ENCODE results near the gene MAST4.
A peak's percentile ranks its signal among the peaks of the same experiment; 100 is the strongest.

The MAST4 gene

GRCh38 chr5:67000794-67001475 is 404.7 kb downstream of the MAST4 start:
- Histone ChIP-seq H3K4me3 (replicated peaks; ENCODE audit: low read depth, low read length) (no peak overlapping the region), H3K27me3 (replicated peaks; ENCODE audit: control insufficient read depth, insufficient read depth, low read length) (peaks cover 2% of the 10 kb centered on the region; the same call in 1 of the 2 replicates), H3K36me3 (ENCODE audit: control insufficient read depth, insufficient read depth, low read length) (no peaks in the 10 kb centered on the region)
- TF ChIP-seq, protein P1, sequence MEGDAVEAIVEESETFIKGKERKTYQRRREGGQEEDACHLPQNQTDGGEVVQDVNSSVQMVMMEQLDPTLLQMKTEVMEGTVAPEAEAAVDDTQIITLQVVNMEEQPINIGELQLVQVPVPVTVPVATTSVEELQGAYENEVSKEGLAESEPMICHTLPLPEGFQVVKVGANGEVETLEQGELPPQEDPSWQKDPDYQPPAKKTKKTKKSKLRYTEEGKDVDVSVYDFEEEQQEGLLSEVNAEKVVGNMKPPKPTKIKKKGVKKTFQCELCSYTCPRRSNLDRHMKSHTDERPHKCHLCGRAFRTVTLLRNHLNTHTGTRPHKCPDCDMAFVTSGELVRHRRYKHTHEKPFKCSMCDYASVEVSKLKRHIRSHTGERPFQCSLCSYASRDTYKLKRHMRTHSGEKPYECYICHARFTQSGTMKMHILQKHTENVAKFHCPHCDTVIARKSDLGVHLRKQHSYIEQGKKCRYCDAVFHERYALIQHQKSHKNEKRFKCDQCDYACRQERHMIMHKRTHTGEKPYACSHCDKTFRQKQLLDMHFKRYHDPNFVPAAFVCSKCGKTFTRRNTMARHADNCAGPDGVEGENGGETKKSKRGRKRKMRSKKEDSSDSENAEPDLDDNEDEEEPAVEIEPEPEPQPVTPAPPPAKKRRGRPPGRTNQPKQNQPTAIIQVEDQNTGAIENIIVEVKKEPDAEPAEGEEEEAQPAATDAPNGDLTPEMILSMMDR (IDR thresholded peaks at IDR 0.05; ENCODE audit: insufficient read depth, low read length, poor library complexity, severe bottlenecking) = no peak
- DNase-seq (ENCODE audit: extremely low read depth, insufficient read length) = no peak

GRCh38 chr5:67002832-67003684 is 406.9 kb downstream of the MAST4 start:
- Histone ChIP-seq H3K27me3 (replicated peaks; ENCODE audit: control insufficient read depth, insufficient read depth, low read length) (peaks cover 2% of the 10 kb centered on the region), H3K4me3 (replicated peaks; ENCODE audit: low read depth, low read length) (no peak overlapping the region), H3K36me3 (ENCODE audit: control insufficient read depth, insufficient read depth, low read length) (no peaks in the 10 kb centered on the region)
- TF ChIP-seq, protein P1 (IDR thresholded peaks at IDR 0.05; ENCODE audit: insufficient read depth, low read length, poor library complexity, severe bottlenecking) = no peak
- no peak for DNase-seq (ENCODE audit: extremely low read depth, insufficient read length)

DNA sequence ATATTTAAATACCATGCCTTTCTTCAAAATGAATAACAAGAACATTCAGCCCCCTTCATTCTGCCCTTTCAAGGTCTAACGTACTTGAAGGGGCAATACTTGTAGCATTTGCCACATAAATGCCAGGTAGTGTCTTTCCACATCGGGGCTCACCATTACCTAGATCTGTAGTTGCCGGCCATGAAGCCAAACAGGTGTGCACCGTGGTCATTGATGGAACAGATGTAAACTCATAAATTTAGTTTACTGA is 407.4 kb downstream of the MAST4 start:
- Histone ChIP-seq H3K27me3 (replicated peaks; ENCODE audit: control insufficient read depth, insufficient read depth, low read length) (peaks cover 2% of the 10 kb centered on the region), H3K36me3 (ENCODE audit: control insufficient read depth, insufficient read depth, low read length) (no peaks in the 10 kb centered on the region), H3K4me3 (replicated peaks; ENCODE audit: low read depth, low read length) (no peak overlapping the region)
- no peak for DNase-seq (ENCODE audit: extremely low read depth, insufficient read length)
- TF ChIP-seq, protein P1 (IDR thresholded peaks at IDR 0.05; ENCODE audit: insufficient read depth, low read length, poor library complexity, severe bottlenecking) = no peak

GRCh38 chr5:67003935-67004729 is 407.9 kb downstream of the MAST4 start:
- TF ChIP-seq, protein P1 (IDR thresholded peaks at IDR 0.05; ENCODE audit: insufficient read depth, low read length, poor library complexity, severe bottlenecking) = no peak
- DNase-seq (ENCODE audit: extremely low read depth, insufficient read length) = peak; percentile 61

DNA sequence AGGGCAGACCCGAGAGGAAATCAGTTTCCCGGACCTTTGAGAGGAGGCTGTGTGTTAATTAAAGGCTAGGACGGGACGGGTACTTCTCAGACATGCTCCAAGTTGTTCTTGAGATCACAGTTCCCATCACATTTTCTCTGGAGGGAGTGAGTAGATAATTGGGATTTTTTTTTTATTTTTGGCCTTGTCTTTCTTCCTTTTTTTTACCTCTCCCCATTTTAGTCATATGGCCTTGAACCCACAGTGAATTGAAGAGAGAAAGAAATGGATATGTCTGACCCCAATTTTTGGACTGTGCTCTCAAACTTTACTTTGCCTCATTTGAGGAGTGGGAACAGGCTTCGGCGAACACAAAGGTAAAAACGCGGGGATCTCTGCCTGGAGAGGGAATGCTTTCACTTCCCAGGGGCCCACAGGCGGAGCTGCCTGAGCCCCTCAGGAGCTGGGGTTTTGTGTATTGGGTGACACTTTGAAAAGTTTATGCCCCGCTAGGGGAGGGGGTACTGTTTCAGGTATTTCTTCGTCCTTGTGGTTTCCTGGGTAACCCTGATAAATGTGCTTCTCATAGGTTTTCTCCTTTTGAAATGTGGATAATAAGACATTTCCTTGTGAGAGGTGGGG is 408.6 kb downstream of the MAST4 start:
- H3K27me3 ChIP-seq (replicated peaks; ENCODE audit: control insufficient read depth, insufficient read depth, low read length) = peaks cover 2% of the 10 kb centered on the region
- DNase-seq (ENCODE audit: extremely low read depth, insufficient read length) = no peak
- no peak overlapping the region; the same call in 1 of the 2 replicates for H3K4me3 ChIP-seq (replicated peaks; ENCODE audit: low read depth, low read length)
- no peaks in the 10 kb centered on the region for H3K36me3 ChIP-seq (ENCODE audit: control insufficient read depth, insufficient read depth, low read length)
- TF ChIP-seq, protein P1 (IDR thresholded peaks at IDR 0.05; ENCODE audit: insufficient read depth, low read length, poor library complexity, severe bottlenecking) = no peak

More at GRCh38 chr5:67003935-67004729, 407.9 kb downstream of the MAST4 start:
- Histone ChIP-seq H3K36me3 (ENCODE audit: control insufficient read depth, insufficient read depth, low read length) (no peaks in the 10 kb centered on the region), H3K27me3 (replicated peaks; ENCODE audit: control insufficient read depth, insufficient read depth, low read length) (peaks cover 2% of the 10 kb centered on the region), H3K4me3 (replicated peaks; ENCODE audit: low read depth, low read length) (peak overlapping the region; percentile 53)

All from GM06990 (cell line).